Epidermal melanocyte (primary cell): ENCODE results near the gene R3HCC1L.
"Not testable (repeated sequence)": the region's sequence is repeated elsewhere in the genome, so short reads cannot be mapped to it uniquely, and the experiment has no call there.

ENCODE experiments used
- DNase-seq: peaks from one replicate; pipeline ENCODE4 v3.0.0; 2011; ENCODE audit warnings: low spot score; ENCODE audit not compliant: insufficient read length

R3HCC1L gene

GRCh38 chr10:98172073-98172472 is 37.6 kb downstream of the R3HCC1L start:
- no peak for DNase-seq

GRCh38 chr10:98172495-98172894 is 38.0 kb downstream of the R3HCC1L start:
- no peak for DNase-seq

GRCh38 chr10:98173260-98173659 is 38.8 kb downstream of the R3HCC1L start:
- DNase-seq: no peak

GRCh38 chr10:98182351-98182915 is 48.0 kb downstream of the R3HCC1L start:
- not testable (repeated sequence) for DNase-seq

- DNase-seq: no peak
These were observed 52.2 kb downstream of the R3HCC1L start for GRCh38 chr10:98186681-98187080.

GRCh38 chr10:98190773-98191172 is 56.3 kb downstream of the R3HCC1L start:
- not testable (repeated sequence) for DNase-seq

GRCh38 chr10:98193037-98193436 is 58.6 kb downstream of the R3HCC1L start:
- DNase-seq: no peak

GRCh38 chr10:98194633-98195032 is 60.2 kb downstream of the R3HCC1L start:
- no peak for DNase-seq

- no peak for DNase-seq
These were observed 60.7 kb downstream of the R3HCC1L start for GRCh38 chr10:98195120-98195519.

- DNase-seq: no peak
These were observed 62.5 kb downstream of the R3HCC1L start for GRCh38 chr10:98196985-98197384.

GRCh38 chr10:98201760-98202159 is 67.3 kb downstream of the R3HCC1L start:
- DNase-seq: no peak

- DNase-seq: no peak
These were observed 67.9 kb downstream of the R3HCC1L start for GRCh38 chr10:98202378-98202777.

- no peak for DNase-seq
These were observed 70.9 kb downstream of the R3HCC1L start for GRCh38 chr10:98205351-98205750.

GRCh38 chr10:98208925-98209324 is 74.5 kb downstream of the R3HCC1L start:
- DNase-seq: no peak

- no peak for DNase-seq
These were observed 75.0 kb downstream of the R3HCC1L start for GRCh38 chr10:98209441-98209840.

GRCh38 chr10:98212196-98212595 is 77.7 kb downstream of the R3HCC1L start:
- no peak for DNase-seq

- DNase-seq: no peak
These were observed 79.3 kb downstream of the R3HCC1L start for GRCh38 chr10:98213740-98214139.

GRCh38 chr10:98215373-98215772 is 80.9 kb downstream of the R3HCC1L start:
- DNase-seq: no peak

- no peak for DNase-seq
These were observed 83.3 kb downstream of the R3HCC1L start for GRCh38 chr10:98217801-98218200.

GRCh38 chr10:98223874-98224273 is 89.4 kb downstream of the R3HCC1L start:
- DNase-seq: no peak

GRCh38 chr10:98224509-98224908 is 90.1 kb downstream of the R3HCC1L start:
- no peak for DNase-seq

GRCh38 chr10:98224996-98225395 is 90.5 kb downstream of the R3HCC1L start:
- DNase-seq: no peak

GRCh38 chr10:98226508-98227144 is 92.2 kb downstream of the R3HCC1L start:
- DNase-seq: no peak
